Measurements from ENCODE around the gene TM9SF4. TPM values are rescaled to one million over a fixed set of nuclear protein-coding genes. Genes with fewer than 3 reads are reported as not detected.

The TM9SF4 gene, protein sequence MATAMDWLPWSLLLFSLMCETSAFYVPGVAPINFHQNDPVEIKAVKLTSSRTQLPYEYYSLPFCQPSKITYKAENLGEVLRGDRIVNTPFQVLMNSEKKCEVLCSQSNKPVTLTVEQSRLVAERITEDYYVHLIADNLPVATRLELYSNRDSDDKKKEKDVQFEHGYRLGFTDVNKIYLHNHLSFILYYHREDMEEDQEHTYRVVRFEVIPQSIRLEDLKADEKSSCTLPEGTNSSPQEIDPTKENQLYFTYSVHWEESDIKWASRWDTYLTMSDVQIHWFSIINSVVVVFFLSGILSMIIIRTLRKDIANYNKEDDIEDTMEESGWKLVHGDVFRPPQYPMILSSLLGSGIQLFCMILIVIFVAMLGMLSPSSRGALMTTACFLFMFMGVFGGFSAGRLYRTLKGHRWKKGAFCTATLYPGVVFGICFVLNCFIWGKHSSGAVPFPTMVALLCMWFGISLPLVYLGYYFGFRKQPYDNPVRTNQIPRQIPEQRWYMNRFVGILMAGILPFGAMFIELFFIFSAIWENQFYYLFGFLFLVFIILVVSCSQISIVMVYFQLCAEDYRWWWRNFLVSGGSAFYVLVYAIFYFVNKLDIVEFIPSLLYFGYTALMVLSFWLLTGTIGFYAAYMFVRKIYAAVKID
- 25.3 TPM for polyA plus RNA-seq (2013)

DNA sequence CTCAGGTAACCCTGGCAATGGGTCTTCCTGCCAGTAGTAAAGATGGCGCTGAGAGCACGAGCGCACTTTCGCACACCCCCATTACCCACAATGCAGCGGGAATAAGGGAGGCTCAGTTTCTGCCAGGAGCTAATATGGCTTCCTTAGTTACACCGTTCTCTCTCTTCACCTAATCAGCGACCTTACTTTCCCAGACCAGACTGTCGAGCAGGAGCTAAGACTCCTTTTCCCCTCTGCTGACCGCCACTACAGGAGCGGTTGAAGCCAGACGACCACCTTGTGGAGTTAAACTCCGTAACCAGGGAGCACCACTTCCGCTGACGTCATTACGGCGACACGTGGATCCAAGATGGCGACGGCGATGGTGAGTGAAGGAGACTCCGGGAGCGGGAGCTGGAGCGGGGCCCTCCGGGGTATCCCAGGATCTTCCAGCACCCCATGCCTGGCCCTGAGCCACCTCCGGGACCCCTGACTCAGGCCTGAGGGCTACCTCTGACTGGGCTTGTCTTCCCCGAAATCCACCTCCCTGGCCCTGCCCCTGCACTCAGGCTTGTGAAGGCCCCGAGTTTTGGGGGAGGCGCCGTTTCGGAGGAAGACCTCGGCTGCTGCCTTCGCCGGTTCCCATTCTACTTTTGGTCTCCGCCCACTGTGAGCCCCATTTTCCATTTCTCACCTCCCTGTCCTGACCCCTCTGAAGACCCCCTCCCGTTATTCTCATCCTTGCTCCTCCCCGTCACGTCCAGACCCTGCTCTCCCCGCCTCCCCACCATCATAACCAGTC is at the start of gene TM9SF4:
TM9SF4 (plus strand) TSS at position 323 of the 781 bp plus-strand sequence; CDS start at position 350, 27 bp downstream.
- H3K9me3 ChIP-seq (ENCODE audit: control extremely low read depth in 1 of 5, control insufficient read depth in 4 of 5, insufficient read depth in 2 of 5, low read depth in 1 of 5, low read length in 4 of 5): no peaks in the 10 kb centered on the region
- peak; percentile 96 for DNase-seq

DNA sequence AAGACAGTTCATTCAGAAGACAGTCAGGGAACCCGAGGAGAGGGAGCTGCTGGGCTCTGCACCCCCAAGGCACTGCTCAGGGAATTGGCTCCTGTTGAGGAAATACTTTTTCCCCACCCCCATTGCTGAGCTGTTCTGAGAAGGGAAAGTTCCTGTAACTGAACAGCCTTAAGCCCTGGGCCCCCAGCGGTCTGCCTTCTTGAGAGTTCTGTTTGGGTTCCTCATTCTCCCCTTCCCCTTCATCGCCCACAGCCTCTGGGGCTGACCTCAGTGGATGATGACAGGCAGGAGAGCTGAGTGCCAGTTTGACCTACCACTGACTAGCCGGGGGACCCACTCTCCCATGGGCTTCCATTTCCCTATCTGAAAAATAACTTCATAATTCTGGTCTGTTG is 46.7 kb upstream of the TM9SF4 start:
- POLR2A ChIA-PET: interaction anchor here (0.8 to 1.0 kb wide), 2 partner anchors 9 to 10 kb away, joined by 3 to 6 read pairs; no protein-coding TSS in a partner anchor
- CTCF ChIA-PET: interaction anchor here (0.7 to 10.8 kb wide), 5 partner anchors 9 to 37 kb away, joined by 3 to 70 read pairs (median 4); no protein-coding TSS in a partner anchor
- Histone ChIP-seq H3K4me3 (ENCODE audit: control insufficient read depth in 1 of 7, extremely low read depth in 1 of 7, insufficient read depth in 4 of 7, low read depth in 2 of 7, low read length in 6 of 7) (peak overlapping the region in 1 of 7 experiments; percentile 20), H3K27me3 (replicated peaks in 2 of 5; ENCODE audit: control insufficient read depth in 4 of 5, insufficient read depth in 5 of 5, low read length in 4 of 5) (no peaks in the 10 kb centered on the region), H3K36me3 (ENCODE audit: control insufficient read depth in 4 of 4, insufficient read depth in 4 of 4, low read length in 3 of 4) (peaks cover 0 to 24% (median 0%) of the 10 kb centered on the region in 4 experiments), H3K9me3 (ENCODE audit: control extremely low read depth in 1 of 5, control insufficient read depth in 4 of 5, insufficient read depth in 2 of 5, low read depth in 1 of 5, low read length in 4 of 5) (no peaks in the 10 kb centered on the region), H3K4me1 (ENCODE audit: control extremely low read depth in 1 of 4, control insufficient read depth in 4 of 4, insufficient read depth in 4 of 4, low read length in 3 of 4) (peaks cover 9 to 60% (median 14%) of the 10 kb centered on the region in 4 experiments), H3K27ac (ENCODE audit: insufficient read depth in 1 of 2, low read depth in 1 of 2, low read length in 2 of 2, poor library complexity in 1 of 2, severe bottlenecking in 2 of 2) (no peak overlapping the region)
- whole genome bisulfite sequencing (ENCODE audit: insufficient coverage): 0% methylated on average over 2 of the region's 4 CpGs
- DNase-seq: peak; percentile 34 to 81 (median 78)

More for the DNA sequence above, at the start of gene TM9SF4:
- peaks cover 0 to 4% (median 0%) of the 10 kb centered on the region in 5 experiments for H3K27me3 ChIP-seq (replicated peaks in 2 of 5; ENCODE audit: control insufficient read depth in 4 of 5, insufficient read depth in 5 of 5, low read length in 4 of 5)
- H3K4me3 ChIP-seq (ENCODE audit: control insufficient read depth in 1 of 7, extremely low read depth in 1 of 7, insufficient read depth in 4 of 7, low read depth in 2 of 7, low read length in 6 of 7): peak within 1 kb of the TSS; percentile 84 to 100 (median 99)
- WGBS (ENCODE audit: insufficient coverage): 0% methylated on average over 36 of the region's 38 CpGs
- H3K4me1 ChIP-seq (ENCODE audit: control extremely low read depth in 1 of 4, control insufficient read depth in 4 of 4, insufficient read depth in 4 of 4, low read length in 3 of 4): peaks cover 12 to 34% (median 19%) of the 10 kb centered on the region in 4 experiments
- ChIA-PET POLR2A (interaction anchor here (0.6 to 0.8 kb wide), 2 partner anchors 10 to 427 kb away, joined by 3 read pairs; no protein-coding TSS in a partner anchor), CTCF (interaction anchor here (3.4 kb wide), 1 partner anchor 18 kb away, joined by 18 read pairs; no protein-coding TSS in a partner anchor)
- peak within 1 kb of the TSS; percentile 100 for H3K27ac ChIP-seq (ENCODE audit: insufficient read depth in 1 of 2, low read depth in 1 of 2, low read length in 2 of 2, poor library complexity in 1 of 2, severe bottlenecking in 2 of 2)
- H3K36me3 ChIP-seq (ENCODE audit: control insufficient read depth in 4 of 4, insufficient read depth in 4 of 4, low read length in 3 of 4): peaks cover 0 to 6% (median 4%) of the 10 kb centered on the region in 4 experiments

DNA sequence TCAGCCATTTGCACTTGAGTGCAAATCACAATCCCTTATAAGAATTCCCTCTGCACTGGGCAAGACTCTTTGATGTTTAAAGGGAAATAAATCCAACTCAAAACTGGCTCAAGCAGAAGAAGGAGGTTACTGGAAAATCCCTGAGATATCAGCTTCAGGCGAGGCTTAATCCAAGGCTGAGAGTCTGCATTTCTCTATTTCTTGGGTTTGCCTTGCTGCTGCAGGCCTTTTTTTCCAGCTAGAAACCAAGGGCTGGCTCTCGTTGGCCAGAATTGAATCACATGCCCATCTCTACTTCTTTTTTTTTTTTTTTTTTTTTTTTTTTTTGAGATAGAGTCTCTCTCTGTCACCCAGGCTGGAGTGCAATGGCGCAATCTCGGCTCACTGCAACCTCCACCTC is 45.8 kb upstream of the TM9SF4 start:
- H3K4me1 ChIP-seq (ENCODE audit: control extremely low read depth in 1 of 4, control insufficient read depth in 4 of 4, insufficient read depth in 4 of 4, low read length in 3 of 4): peaks cover 9 to 60% (median 14%) of the 10 kb centered on the region in 4 experiments
- ChIA-PET CTCF (interaction anchor here (1.7 to 10.8 kb wide), 2 partner anchors 10 to 31 kb away, joined by 6 to 70 read pairs; no protein-coding TSS in a partner anchor), POLR2A (no interaction called here)
- no peaks in the 10 kb centered on the region for H3K9me3 ChIP-seq (ENCODE audit: control extremely low read depth in 1 of 5, control insufficient read depth in 4 of 5, insufficient read depth in 2 of 5, low read depth in 1 of 5, low read length in 4 of 5)
- peak in 1 of 3 donors; percentile 20 for DNase-seq
- H3K27ac ChIP-seq (ENCODE audit: insufficient read depth in 1 of 2, low read depth in 1 of 2, low read length in 2 of 2, poor library complexity in 1 of 2, severe bottlenecking in 2 of 2): no peak overlapping the region
- no peak overlapping the region for H3K4me3 ChIP-seq (ENCODE audit: control insufficient read depth in 1 of 7, extremely low read depth in 1 of 7, insufficient read depth in 4 of 7, low read depth in 2 of 7, low read length in 6 of 7)
- H3K36me3 ChIP-seq (ENCODE audit: control insufficient read depth in 4 of 4, insufficient read depth in 4 of 4, low read length in 3 of 4): peaks cover 0 to 22% (median under 1%) of the 10 kb centered on the region in 4 experiments
- 100% methylated on average over 1 of the region's 4 CpGs for WGBS (ENCODE audit: insufficient coverage)
- H3K27me3 ChIP-seq (replicated peaks in 2 of 5; ENCODE audit: control insufficient read depth in 4 of 5, insufficient read depth in 5 of 5, low read length in 4 of 5): no peaks in the 10 kb centered on the region

DNA sequence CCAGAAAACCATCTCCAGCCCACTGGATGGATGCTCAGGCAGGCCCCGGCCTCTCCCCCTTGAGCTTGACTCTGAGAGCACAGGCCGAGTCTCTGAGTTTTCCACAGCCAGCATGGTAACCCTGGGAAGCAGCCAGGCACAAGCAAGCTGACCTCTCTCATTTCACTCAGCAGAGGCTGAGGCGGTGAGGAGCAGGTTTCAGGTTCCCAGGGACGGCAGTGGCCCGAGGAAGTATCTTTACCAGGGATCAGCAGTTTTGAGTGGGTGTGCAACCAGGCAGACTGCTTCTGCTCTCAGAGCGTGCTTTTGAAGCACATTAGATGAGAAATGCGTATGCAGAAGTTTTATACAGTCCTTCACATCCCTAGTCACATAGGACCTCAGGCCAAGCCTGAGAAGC is 44.8 kb upstream of the TM9SF4 start:
- Histone ChIP-seq H3K36me3 (ENCODE audit: control insufficient read depth in 4 of 4, insufficient read depth in 4 of 4, low read length in 3 of 4) (peaks cover 0 to 25% (median under 1%) of the 10 kb centered on the region in 4 experiments), H3K4me3 (ENCODE audit: control insufficient read depth in 1 of 7, extremely low read depth in 1 of 7, insufficient read depth in 4 of 7, low read depth in 2 of 7, low read length in 6 of 7) (no peak overlapping the region), H3K27ac (ENCODE audit: insufficient read depth in 1 of 2, low read depth in 1 of 2, low read length in 2 of 2, poor library complexity in 1 of 2, severe bottlenecking in 2 of 2) (no peak overlapping the region), H3K9me3 (ENCODE audit: control extremely low read depth in 1 of 5, control insufficient read depth in 4 of 5, insufficient read depth in 2 of 5, low read depth in 1 of 5, low read length in 4 of 5) (no peaks in the 10 kb centered on the region), H3K27me3 (replicated peaks in 2 of 5; ENCODE audit: control insufficient read depth in 4 of 5, insufficient read depth in 5 of 5, low read length in 4 of 5) (no peaks in the 10 kb centered on the region), H3K4me1 (ENCODE audit: control extremely low read depth in 1 of 4, control insufficient read depth in 4 of 4, insufficient read depth in 4 of 4, low read length in 3 of 4) (peaks cover 12 to 66% (median 16%) of the 10 kb centered on the region in 4 experiments)
- CTCF ChIA-PET: interaction anchor here (1.2 to 10.8 kb wide), 2 partner anchors 10 to 32 kb away, joined by 3 to 70 read pairs; no protein-coding TSS in a partner anchor
- DNase-seq: no peak
- 97% methylated on average over 7 of the region's 7 CpGs for WGBS (ENCODE audit: insufficient coverage)
- POLR2A ChIA-PET: no interaction called here

DNA sequence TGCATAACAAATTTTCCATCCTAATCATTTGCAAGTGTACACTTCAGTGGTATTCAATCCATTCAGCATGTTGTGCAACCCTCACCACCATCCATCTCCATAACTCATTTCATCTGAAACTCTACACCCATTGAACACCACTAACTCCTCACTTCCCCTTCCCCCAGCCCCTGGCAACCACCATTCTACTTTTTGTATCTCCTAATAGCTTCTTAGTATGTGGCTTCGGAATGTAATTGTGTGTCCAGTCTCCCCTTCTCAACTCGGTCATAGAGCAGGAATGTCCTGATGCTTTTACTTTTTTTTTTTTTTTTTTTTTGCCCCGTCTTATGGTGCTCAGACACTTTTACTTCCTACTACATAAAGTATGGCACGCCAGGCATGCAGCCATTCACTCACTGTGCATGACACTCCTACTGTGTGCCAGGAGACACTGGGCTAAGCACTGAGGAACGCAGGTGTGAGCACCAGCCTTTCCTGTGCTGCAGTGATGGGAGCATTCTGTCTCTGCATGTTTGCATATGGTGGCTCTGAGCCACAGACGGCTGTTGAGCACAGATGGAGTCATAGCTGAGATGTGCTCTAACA is 42.2 kb upstream of the TM9SF4 start:
- H3K4me1 ChIP-seq (ENCODE audit: control extremely low read depth in 1 of 4, control insufficient read depth in 4 of 4, insufficient read depth in 4 of 4, low read length in 3 of 4): peaks cover 10 to 67% (median 17%) of the 10 kb centered on the region in 4 experiments
- no peaks in the 10 kb centered on the region for H3K27me3 ChIP-seq (replicated peaks in 2 of 5; ENCODE audit: control insufficient read depth in 4 of 5, insufficient read depth in 5 of 5, low read length in 4 of 5)
- CTCF ChIA-PET: interaction anchor here (10.8 kb wide), 1 partner anchor 35 kb away, joined by 70 read pairs; no protein-coding TSS in a partner anchor
- no peak overlapping the region for H3K27ac ChIP-seq (ENCODE audit: insufficient read depth in 1 of 2, low read depth in 1 of 2, low read length in 2 of 2, poor library complexity in 1 of 2, severe bottlenecking in 2 of 2)
- POLR2A ChIA-PET: interaction anchor here (0.6 kb wide), 1 partner anchor 632 kb away, joined by 4 read pairs; no protein-coding TSS in a partner anchor
- peaks cover 0 to 37% (median 5%) of the 10 kb centered on the region in 4 experiments for H3K36me3 ChIP-seq (ENCODE audit: control insufficient read depth in 4 of 4, insufficient read depth in 4 of 4, low read length in 3 of 4)
- DNase-seq: peak in 1 of 3 donors; percentile 12
- 100% methylated on average over 2 of the region's 6 CpGs for WGBS (ENCODE audit: insufficient coverage)
- H3K4me3 ChIP-seq (ENCODE audit: control insufficient read depth in 1 of 7, extremely low read depth in 1 of 7, insufficient read depth in 4 of 7, low read depth in 2 of 7, low read length in 6 of 7): no peak overlapping the region
- H3K9me3 ChIP-seq (ENCODE audit: control extremely low read depth in 1 of 5, control insufficient read depth in 4 of 5, insufficient read depth in 2 of 5, low read depth in 1 of 5, low read length in 4 of 5): no peaks in the 10 kb centered on the region

DNA sequence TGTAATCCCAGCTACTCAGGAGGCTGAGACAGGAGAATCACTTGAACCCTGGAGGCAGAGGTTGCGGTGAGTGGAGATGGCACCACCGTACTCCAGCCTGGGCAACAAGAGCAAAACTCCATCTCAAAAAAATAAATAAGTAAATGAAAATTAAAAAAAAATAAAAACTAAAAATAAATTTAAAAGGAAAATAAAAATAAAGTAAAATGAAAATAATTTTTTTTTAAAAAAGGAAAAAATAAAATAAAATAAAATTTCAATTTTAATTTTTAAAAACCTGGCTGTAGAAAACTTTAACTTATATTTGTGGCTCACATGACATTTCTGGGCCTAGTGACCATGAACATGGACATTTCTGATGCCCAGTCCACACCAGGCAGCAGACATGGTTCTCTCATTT is 41.3 kb upstream of the TM9SF4 start:
- ChIA-PET CTCF (interaction anchor here (0.9 to 1.0 kb wide), 2 partner anchors 23 to 32 kb away, joined by 3 to 4 read pairs; no protein-coding TSS in a partner anchor), POLR2A (no interaction called here)
- no peaks in the 10 kb centered on the region for H3K27me3 ChIP-seq (replicated peaks in 2 of 5; ENCODE audit: control insufficient read depth in 4 of 5, insufficient read depth in 5 of 5, low read length in 4 of 5)
- H3K9me3 ChIP-seq (ENCODE audit: control extremely low read depth in 1 of 5, control insufficient read depth in 4 of 5, insufficient read depth in 2 of 5, low read depth in 1 of 5, low read length in 4 of 5): no peaks in the 10 kb centered on the region
- H3K4me1 ChIP-seq (ENCODE audit: control extremely low read depth in 1 of 4, control insufficient read depth in 4 of 4, insufficient read depth in 4 of 4, low read length in 3 of 4): peaks cover 3 to 59% (median 13%) of the 10 kb centered on the region in 4 experiments
- H3K36me3 ChIP-seq (ENCODE audit: control insufficient read depth in 4 of 4, insufficient read depth in 4 of 4, low read length in 3 of 4): peaks cover 0 to 44% (median 5%) of the 10 kb centered on the region in 4 experiments
- DNase-seq: no peak
- H3K27ac ChIP-seq (ENCODE audit: insufficient read depth in 1 of 2, low read depth in 1 of 2, low read length in 2 of 2, poor library complexity in 1 of 2, severe bottlenecking in 2 of 2): no peak overlapping the region
- no peak overlapping the region for H3K4me3 ChIP-seq (ENCODE audit: control insufficient read depth in 1 of 7, extremely low read depth in 1 of 7, insufficient read depth in 4 of 7, low read depth in 2 of 7, low read length in 6 of 7)
- WGBS (ENCODE audit: insufficient coverage): no CpG with 5 or more reads among the region's 2 CpGs

Measured in common myeloid progenitor, CD34-positive (primary cell).